Inferior parietal cortex (tissue), 1 donor: ENCODE data around the gene LMF1.

ENCODE experiments used
- DNase-seq: peaks from one replicate; pipeline ENCODE4 v3.0.0-alpha.2; 2016; ENCODE audit errors: extremely low spot score

The LMF1 gene

GRCh38 chr16:1002399-1003166 is 31.8 kb upstream of the LMF1 start:
- DNase-seq = no peak

GRCh38 chr16:1001096-1001495 is 30.3 kb upstream of the LMF1 start:
- DNase-seq = no peak

- no peak for DNase-seq
Measured at GRCh38 chr16:1000608-1001007, 29.8 kb upstream of the LMF1 start.

GRCh38 chr16:999677-1000076 is 28.9 kb upstream of the LMF1 start:
- no peak for DNase-seq

- DNase-seq = no peak
Measured at GRCh38 chr16:998615-999014, 27.8 kb upstream of the LMF1 start.

- DNase-seq = no peak
Measured at GRCh38 chr16:998211-998610, 27.4 kb upstream of the LMF1 start.

GRCh38 chr16:997440-998051 is 26.8 kb upstream of the LMF1 start:
- no peak for DNase-seq

- no peak for DNase-seq
Measured at GRCh38 chr16:996681-997080, 25.9 kb upstream of the LMF1 start.

- no peak for DNase-seq
Measured at GRCh38 chr16:995783-996182, 25.0 kb upstream of the LMF1 start.

GRCh38 chr16:995087-995486 is 24.3 kb upstream of the LMF1 start:
- no peak for DNase-seq

- no peak for DNase-seq
Measured at GRCh38 chr16:993731-994130, 22.9 kb upstream of the LMF1 start.

- no peak for DNase-seq
Measured at GRCh38 chr16:991773-992172, 21.0 kb upstream of the LMF1 start.

GRCh38 chr16:991345-991744 is 20.6 kb upstream of the LMF1 start:
- no peak for DNase-seq

- no peak for DNase-seq
Measured at GRCh38 chr16:990516-991291, 19.9 kb upstream of the LMF1 start.

GRCh38 chr16:989354-989814 is 18.6 kb upstream of the LMF1 start:
- no peak for DNase-seq

- no peak for DNase-seq
Measured at GRCh38 chr16:988471-989353, 17.9 kb upstream of the LMF1 start.

- DNase-seq = no peak
Measured at GRCh38 chr16:987906-988305, 17.1 kb upstream of the LMF1 start.

- no peak for DNase-seq
Measured at GRCh38 chr16:986925-987582, 16.3 kb upstream of the LMF1 start.

GRCh38 chr16:986411-986810 is 15.6 kb upstream of the LMF1 start:
- DNase-seq = no peak

GRCh38 chr16:985646-986400 is 15.0 kb upstream of the LMF1 start:
- no peak for DNase-seq
